GM23248 (cell line): Measurements from ENCODE around the gene CD7. TPM values are rescaled to one million over a fixed set of nuclear protein-coding genes. Genes with fewer than 3 reads are reported as not detected.

ENCODE experiments used
- DNase-seq: peaks from one replicate; pipeline ENCODE4 v3.0.0-alpha.2; 2015
- H2AFZ ChIP-seq: fragments of 200-600 bp; sonication (generic); 2 replicates; pipeline ENCODE4 v1.6.1; 2016; ENCODE audit warnings: antibody characterized with exemption
- H3F3A ChIP-seq: fragments of 200-600 bp; sonication (generic); 2 replicates; pipeline ENCODE4 v1.6.1; 2016; ENCODE audit warnings: mild to moderate bottlenecking, antibody characterized with exemption, mixed run types; ENCODE audit not compliant: insufficient read depth
- H3K27ac ChIP-seq: fragments of 200-600 bp; sonication (generic); 2 replicates; pipeline ENCODE4 v1.5.1; 2016; ENCODE audit warnings: mild to moderate bottlenecking
- H3K27me3 ChIP-seq: fragments of 200-600 bp; sonication (generic); replicated peaks from 2 replicates; pipeline ENCODE4 v1.6.1; 2016; ENCODE audit warnings: mild to moderate bottlenecking; ENCODE audit not compliant: insufficient read depth
- H3K36me3 ChIP-seq: fragments of 200-600 bp; sonication (generic); 2 replicates; pipeline ENCODE4 v1.6.1; 2016; ENCODE audit warnings: low read depth, mild to moderate bottlenecking
- H3K4me1 ChIP-seq: fragments of 200-600 bp; sonication (generic); 2 replicates; pipeline ENCODE4 v1.6.1; 2016; ENCODE audit warnings: mild to moderate bottlenecking; ENCODE audit not compliant: insufficient read depth
- H3K4me2 ChIP-seq: fragments of 200-600 bp; sonication (generic); one replicate; pipeline ENCODE4 v1.6.1; 2016; ENCODE audit warnings: mild to moderate bottlenecking; ENCODE audit not compliant: unreplicated experiment
- H3K4me3 ChIP-seq: fragments of 200-600 bp; sonication (generic); 2 replicates; pipeline ENCODE4 v1.5.1; 2016; ENCODE audit warnings: mild to moderate bottlenecking
- H3K79me2 ChIP-seq: fragments of 200-600 bp; sonication (generic); 2 replicates; pipeline ENCODE4 v1.6.1; 2016; ENCODE audit warnings: mild to moderate bottlenecking; ENCODE audit not compliant: insufficient read depth
- H3K9ac ChIP-seq: fragments of 200-600 bp; sonication (generic); 2 replicates; pipeline ENCODE4 v1.6.1; 2016; ENCODE audit warnings: mild to moderate bottlenecking
- H3K9me2 ChIP-seq: fragments of 200-600 bp; sonication (generic); 2 replicates; pipeline ENCODE4 v1.6.1; 2016; ENCODE audit warnings: mixed run types, mild to moderate bottlenecking, moderate library complexity; ENCODE audit not compliant: insufficient read depth
- H3K9me3 ChIP-seq: fragments of 200-600 bp; sonication (generic); one replicate; pipeline ENCODE4 v1.6.1; 2017; ENCODE audit warnings: low read depth
- H4K20me1 ChIP-seq: fragments of 200-600 bp; sonication (generic); 2 replicates; pipeline ENCODE4 v1.6.0; 2016; ENCODE audit not compliant: insufficient read depth
- EZH2 ChIP-seq: fragments of 200-600 bp; sonication (generic); IDR thresholded peaks from 2 replicates; pipeline ENCODE4 v1.6.1; 2018; ENCODE audit warnings: antibody characterized with exemption, mild to moderate bottlenecking; ENCODE audit not compliant: insufficient read depth, poor library complexity, severe bottlenecking
- EZH2phosphoT487 ChIP-seq: fragments of 200-600 bp; sonication (generic); IDR thresholded peaks from 2 replicates; pipeline ENCODE4 v1.6.1; 2018; ENCODE audit warnings: antibody characterized with exemption, moderate library complexity, mild to moderate bottlenecking, low read depth; ENCODE audit not compliant: insufficient read depth
- WGBS, 2 experiments: methylation state at CpG; one replicate each; pipeline ENCODE4 v1.1.6; 2015 to 2017; ENCODE audit warnings: low lambda C conversion rate in 2 of 2, low coverage in 1 of 2; ENCODE audit errors: missing lambda C conversion rate in 2 of 2; 5-methylcytosine and 5-hydroxymethylcytosine counted together
- in situ Hi-C: fragments of 300-500 bp; cut with MboI; formaldehyde crosslinking; loops from 2 replicates; pipeline ENCODE4 v1.15.0; 2020
- polyA plus RNA-seq: library from polyadenylated mRNA; unstranded; fragments of >200 nt; fragmentation: Nextera tagmentation; extraction: Ambion mirVana; gene quantifications from 2 replicates; pipeline ENCODE4 v1.2.1, GENCODE V29; 2016
- total RNA-seq: library from RNA; depleted of rRNA; stranded (reverse); fragments of >200 nt; shearing (Covaris generic); gene quantifications from 2 replicates; pipeline ENCODE4 v1.2.3, GENCODE V29; 2014

Gene CD7
- total and polyA plus RNA-seq, 2 experiments from 2014 or later: 0.22 to 0.23 TPM

GRCh38 chr17:82295472-82295814 is 22.0 kb downstream of the CD7 start:
- no peak for TF ChIP-seq EZH2phosphoT487
- TF ChIP-seq EZH2: no peak
- Histone ChIP-seq H3K27me3 (no peaks in the 10 kb centered on the region), H3K9me2 (no peaks in the 10 kb centered on the region), H3F3A (peaks cover 33% of the 10 kb centered on the region), H3K4me2 (no peak overlapping the region), H4K20me1 (no peaks in the 10 kb centered on the region), H3K4me1 (peaks cover 17% of the 10 kb centered on the region), H3K27ac (no peak overlapping the region), H3K79me2 (no peaks in the 10 kb centered on the region), H2AFZ (no peak overlapping the region), H3K9ac (no peak overlapping the region), H3K4me3 (no peak overlapping the region), H3K36me3 (no peaks in the 10 kb centered on the region), H3K9me3 (no peaks in the 10 kb centered on the region)
- DNase-seq: no peak
- in situ Hi-C loops: no loop called here
- 44 to 58% methylated on average over 4 of the region's 4 CpGs for WGBS, 2 experiments

- Histone ChIP-seq H3K27ac (peak overlapping the region; percentile 27; the same call in 1 of the 2 replicates), H3F3A (peaks cover 33% of the 10 kb centered on the region), H3K9ac (peak overlapping the region; percentile 68), H3K4me2 (peak overlapping the region; percentile 67), H4K20me1 (no peaks in the 10 kb centered on the region), H3K27me3 (no peaks in the 10 kb centered on the region), H3K4me3 (peak overlapping the region; percentile 57), H2AFZ (no peak overlapping the region), H3K36me3 (no peaks in the 10 kb centered on the region), H3K9me2 (no peaks in the 10 kb centered on the region), H3K79me2 (no peaks in the 10 kb centered on the region), H3K4me1 (peaks cover 17% of the 10 kb centered on the region), H3K9me3 (no peaks in the 10 kb centered on the region)
- WGBS, 2 experiments: 87 to 88% methylated on average over 15 of the region's 15 CpGs
- DNase-seq: no peak
- in situ Hi-C loops: no loop called here
- TF ChIP-seq EZH2phosphoT487 (no peak), EZH2 (no peak)
Observed at GRCh38 chr17:82294064-82294773, 23.2 kb downstream of the CD7 start.

GRCh38 chr17:82292251-82293154 is 24.9 kb downstream of the CD7 start:
- peaks cover 30% of the 10 kb centered on the region for H3F3A ChIP-seq
- peak overlapping the region; percentile 78 for H3K4me3 ChIP-seq
- H3K27me3 ChIP-seq: no peaks in the 10 kb centered on the region
- H3K9me2 ChIP-seq: no peaks in the 10 kb centered on the region
- H3K4me2 ChIP-seq: peak overlapping the region; percentile 76
- H3K4me1 ChIP-seq: peaks cover 9% of the 10 kb centered on the region
- DNase-seq: peak; percentile 99
- H3K79me2 ChIP-seq: no peaks in the 10 kb centered on the region
- peak overlapping the region; percentile 77 for H2AFZ ChIP-seq
- H4K20me1 ChIP-seq: no peaks in the 10 kb centered on the region
- in situ Hi-C loops: no loop called here
- no peak for TF ChIP-seq EZH2phosphoT487
- TF ChIP-seq EZH2: no peak
- H3K9ac ChIP-seq: peak overlapping the region; percentile 89
- no peaks in the 10 kb centered on the region for H3K9me3 ChIP-seq
- 5 to 6% methylated on average over 85 to 86 of the region's 86 CpGs for WGBS, 2 experiments
- no peaks in the 10 kb centered on the region for H3K36me3 ChIP-seq
- peak overlapping the region; percentile 84 for H3K27ac ChIP-seq

- no peak overlapping the region for H3K27ac ChIP-seq
- 0 out of 2 replicates have a peak, but pooled peaks cover under 1% of the 10 kb centered on the region for H3K4me1 ChIP-seq
- H3K79me2 ChIP-seq: no peaks in the 10 kb centered on the region
- peaks cover 22% of the 10 kb centered on the region for H3F3A ChIP-seq
- no peaks in the 10 kb centered on the region for H3K9me2 ChIP-seq
- H3K9me3 ChIP-seq: no peaks in the 10 kb centered on the region
- no peak for TF ChIP-seq EZH2
- no peak for TF ChIP-seq EZH2phosphoT487
- WGBS, 2 experiments: 70 to 75% methylated on average over 19 of the region's 19 CpGs
- peak overlapping the region; percentile 89 for H3K9ac ChIP-seq
- H3K4me3 ChIP-seq: peak overlapping the region; percentile 78
- H3K36me3 ChIP-seq: no peaks in the 10 kb centered on the region
- H4K20me1 ChIP-seq: no peaks in the 10 kb centered on the region
- peak overlapping the region; percentile 77 for H2AFZ ChIP-seq
- DNase-seq: no peak
- in situ Hi-C loops: no loop called here
- no peaks in the 10 kb centered on the region for H3K27me3 ChIP-seq
- H3K4me2 ChIP-seq: peak overlapping the region; percentile 76
Observed at GRCh38 chr17:82291582-82292250, 25.7 kb downstream of the CD7 start.
